ENCODE results near the gene IL36RN. TPM values are rescaled to one million over a fixed set of nuclear protein-coding genes. Genes with fewer than 3 reads are reported as not detected.

The IL36RN gene
- total RNA-seq, 1 donor from 2014 or later, result not detected

DNA sequence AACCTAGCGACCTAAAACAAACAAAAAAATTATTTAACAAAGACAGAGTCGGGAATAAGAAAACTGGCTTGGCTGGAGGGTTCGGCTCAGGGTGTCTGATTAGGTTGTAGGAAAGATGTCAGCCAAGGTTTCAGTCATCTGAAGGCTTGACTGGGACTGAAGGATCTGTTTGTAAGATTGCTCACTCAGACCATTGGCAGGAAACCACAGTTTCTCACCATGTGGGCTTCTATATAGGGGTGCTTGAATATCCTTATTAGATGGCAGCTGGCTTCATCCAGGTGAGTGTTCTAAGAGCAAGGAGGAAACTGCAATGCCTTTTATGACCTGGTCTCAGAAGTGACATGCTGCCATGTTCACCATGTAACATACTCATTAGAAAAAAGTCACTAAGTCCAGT is 5.3 kb upstream of the IL36RN start:
- Mint-ChIP-seq H3K36me3 (ENCODE audit: insufficient read depth) (no peaks in the 10 kb centered on the region), H3K27ac (no peak overlapping the region), H3K9me3 (ENCODE audit: low read depth) (peaks cover 23% of the 10 kb centered on the region), H3K27me3 (peaks cover 19% of the 10 kb centered on the region), H3K4me3 (ENCODE audit: low read depth) (no peak overlapping the region), H3K4me1 (ENCODE audit: low read depth) (peaks cover 3% of the 10 kb centered on the region)
- DNase-seq (ENCODE audit: low spot score, unreplicated experiment), result no peak
- TF ChIP-seq, protein P1, sequence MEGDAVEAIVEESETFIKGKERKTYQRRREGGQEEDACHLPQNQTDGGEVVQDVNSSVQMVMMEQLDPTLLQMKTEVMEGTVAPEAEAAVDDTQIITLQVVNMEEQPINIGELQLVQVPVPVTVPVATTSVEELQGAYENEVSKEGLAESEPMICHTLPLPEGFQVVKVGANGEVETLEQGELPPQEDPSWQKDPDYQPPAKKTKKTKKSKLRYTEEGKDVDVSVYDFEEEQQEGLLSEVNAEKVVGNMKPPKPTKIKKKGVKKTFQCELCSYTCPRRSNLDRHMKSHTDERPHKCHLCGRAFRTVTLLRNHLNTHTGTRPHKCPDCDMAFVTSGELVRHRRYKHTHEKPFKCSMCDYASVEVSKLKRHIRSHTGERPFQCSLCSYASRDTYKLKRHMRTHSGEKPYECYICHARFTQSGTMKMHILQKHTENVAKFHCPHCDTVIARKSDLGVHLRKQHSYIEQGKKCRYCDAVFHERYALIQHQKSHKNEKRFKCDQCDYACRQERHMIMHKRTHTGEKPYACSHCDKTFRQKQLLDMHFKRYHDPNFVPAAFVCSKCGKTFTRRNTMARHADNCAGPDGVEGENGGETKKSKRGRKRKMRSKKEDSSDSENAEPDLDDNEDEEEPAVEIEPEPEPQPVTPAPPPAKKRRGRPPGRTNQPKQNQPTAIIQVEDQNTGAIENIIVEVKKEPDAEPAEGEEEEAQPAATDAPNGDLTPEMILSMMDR (IDR thresholded peaks at IDR 0.05; ENCODE audit: unreplicated experiment), result no peak

DNA sequence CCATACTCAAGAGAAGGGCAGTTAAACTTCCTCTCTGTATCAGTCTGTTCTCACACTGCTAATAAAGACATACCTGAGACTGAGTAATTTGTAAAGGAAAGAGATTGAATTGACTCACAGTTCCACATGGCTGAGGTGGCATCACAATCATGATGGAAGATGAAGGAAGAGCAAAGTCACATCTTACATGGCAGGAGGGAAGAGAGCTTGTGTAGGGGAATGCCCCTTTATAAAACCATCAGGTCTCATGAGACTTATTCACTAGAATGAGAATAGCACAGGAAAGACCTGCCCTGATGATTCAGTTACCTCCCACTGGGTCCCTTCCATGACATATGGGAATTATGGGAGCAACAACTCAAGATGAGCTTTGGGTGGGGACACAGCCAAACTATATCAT is 4.9 kb upstream of the IL36RN start:
- DNase-seq (ENCODE audit: low spot score, unreplicated experiment), result no peak
- H3K4me1 Mint-ChIP-seq (ENCODE audit: low read depth), result peaks cover 3% of the 10 kb centered on the region
- H3K9me3 Mint-ChIP-seq (ENCODE audit: low read depth), result peaks cover 21% of the 10 kb centered on the region
- TF ChIP-seq, protein P1 (IDR thresholded peaks at IDR 0.05; ENCODE audit: unreplicated experiment), result no peak
- no peak overlapping the region for H3K27ac Mint-ChIP-seq
- no peaks in the 10 kb centered on the region for H3K36me3 Mint-ChIP-seq (ENCODE audit: insufficient read depth)
- peaks cover 19% of the 10 kb centered on the region for H3K27me3 Mint-ChIP-seq
- no peak overlapping the region for H3K4me3 Mint-ChIP-seq (ENCODE audit: low read depth)

DNA sequence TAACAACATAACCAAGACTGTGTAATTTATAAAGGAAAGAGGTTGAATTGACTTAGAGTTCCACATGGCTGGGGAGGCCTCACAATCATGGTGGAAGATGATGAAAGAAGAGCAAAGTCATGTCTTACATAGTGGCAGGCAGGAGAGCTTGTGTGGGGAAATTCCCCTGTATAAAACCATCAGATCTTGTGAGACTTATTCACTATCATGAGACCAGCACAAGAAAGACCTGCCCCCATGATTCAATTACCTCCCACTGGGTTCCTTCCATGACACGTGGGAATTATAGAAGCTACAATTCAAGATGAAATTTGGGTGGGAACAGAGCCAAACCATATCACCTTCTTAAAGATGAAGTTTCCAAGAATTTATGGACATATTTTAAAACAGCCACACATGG is 2.5 kb upstream of the IL36RN start:
- no peak overlapping the region for H3K27ac Mint-ChIP-seq
- peaks cover 3% of the 10 kb centered on the region for H3K4me1 Mint-ChIP-seq (ENCODE audit: low read depth)
- DNase-seq (ENCODE audit: low spot score, unreplicated experiment), result no peak
- H3K27me3 Mint-ChIP-seq, result peaks cover 26% of the 10 kb centered on the region
- no peak overlapping the region for H3K4me3 Mint-ChIP-seq (ENCODE audit: low read depth)
- TF ChIP-seq, protein P1 (IDR thresholded peaks at IDR 0.05; ENCODE audit: unreplicated experiment), result no peak
- peaks cover 16% of the 10 kb centered on the region for H3K9me3 Mint-ChIP-seq (ENCODE audit: low read depth)
- no peaks in the 10 kb centered on the region for H3K36me3 Mint-ChIP-seq (ENCODE audit: insufficient read depth)

DNA sequence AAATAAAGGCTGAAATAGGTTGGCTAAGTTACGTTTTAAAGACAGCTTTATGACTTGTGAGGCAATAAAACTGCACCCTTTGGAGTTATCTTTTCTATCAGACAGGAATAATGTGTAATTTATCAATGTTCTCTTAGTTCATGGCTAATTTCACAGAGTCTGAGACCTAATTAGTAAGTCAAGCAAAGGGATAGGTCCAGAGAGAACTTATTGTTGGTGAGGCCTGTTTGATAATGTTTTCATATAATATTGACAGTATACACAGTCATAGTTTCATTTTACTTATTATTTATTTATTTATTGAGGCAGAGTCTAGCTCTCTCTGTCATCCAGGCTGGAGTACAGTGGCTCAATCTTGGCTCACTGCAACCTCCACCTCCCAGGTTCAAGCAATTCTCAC is 1.9 kb upstream of the IL36RN start:
- Mint-ChIP-seq H3K27ac (no peak overlapping the region), H3K4me3 (ENCODE audit: low read depth) (no peak overlapping the region), H3K27me3 (peaks cover 28% of the 10 kb centered on the region), H3K36me3 (ENCODE audit: insufficient read depth) (no peaks in the 10 kb centered on the region), H3K9me3 (ENCODE audit: low read depth) (peaks cover 16% of the 10 kb centered on the region), H3K4me1 (ENCODE audit: low read depth) (peaks cover 3% of the 10 kb centered on the region)
- TF ChIP-seq, protein P1 (IDR thresholded peaks at IDR 0.05; ENCODE audit: unreplicated experiment), result no peak
- no peak for DNase-seq (ENCODE audit: low spot score, unreplicated experiment)

DNA sequence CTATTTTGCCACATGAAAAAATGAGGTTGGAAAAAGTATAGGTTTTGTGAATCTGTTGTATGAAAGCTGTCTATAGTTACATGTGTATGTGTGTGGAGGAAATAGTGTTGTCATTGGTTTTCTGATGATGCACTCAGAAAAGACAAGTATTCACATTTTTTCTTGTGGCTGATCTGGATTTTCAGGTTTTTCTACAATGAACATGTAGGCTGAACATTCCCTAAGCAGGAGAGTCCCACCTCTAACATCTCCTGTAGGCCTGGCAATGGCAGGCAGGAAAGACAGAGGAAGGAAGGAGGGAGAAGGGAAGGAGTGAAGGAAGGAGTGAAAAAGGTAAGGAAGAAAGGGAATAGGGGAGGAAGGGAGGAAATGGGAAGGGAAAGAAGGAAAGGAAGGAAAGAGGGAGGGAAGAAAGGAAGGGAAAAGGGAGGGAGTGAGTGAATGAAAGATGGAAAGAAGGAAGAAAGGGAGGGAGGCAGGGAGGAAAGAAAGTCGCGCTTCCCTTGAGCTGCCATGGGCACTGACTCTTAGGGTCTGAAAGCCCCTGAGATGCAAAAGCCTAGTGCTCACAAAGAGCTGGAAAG is 495 bp upstream of the IL36RN start:
- no peak overlapping the region for H3K4me3 Mint-ChIP-seq (ENCODE audit: low read depth)
- TF ChIP-seq, protein P1 (IDR thresholded peaks at IDR 0.05; ENCODE audit: unreplicated experiment), result no peak

More for the DNA sequence above, 495 bp upstream of the IL36RN start:
- Mint-ChIP-seq H3K9me3 (ENCODE audit: low read depth) (peaks cover 16% of the 10 kb centered on the region), H3K27ac (no peak overlapping the region), H3K27me3 (peaks cover 20% of the 10 kb centered on the region), H3K4me1 (ENCODE audit: low read depth) (peaks cover 3% of the 10 kb centered on the region), H3K36me3 (ENCODE audit: insufficient read depth) (no peaks in the 10 kb centered on the region)
- no peak for DNase-seq (ENCODE audit: low spot score, unreplicated experiment)

Data from progenitor cell of endocrine pancreas (in vitro differentiated cells).